Measurements from ENCODE around the gene QRFP. TPM values are rescaled to one million over a fixed set of nuclear protein-coding genes. Genes with fewer than 3 reads are reported as not detected.

The QRFP gene
- total RNA-seq, 4 donors from 2014 or later = 0.18 TPM; not detected in 3

- WGBS, 2 donors = 61 to 62% methylated on average over 25 to 27 of the region's 28 CpGs
- DNase-seq = no peak
These were observed 35.9 kb downstream of the QRFP start for GRCh38 chr9:130860458-130861316.

GRCh38 chr9:130858739-130859705 is 37.6 kb downstream of the QRFP start:
- intact Hi-C loops (cut with DNase I) = no loop called here
- no peak for TF ChIP-seq CTCF (IDR thresholded peaks at IDR 0.05)
- TF ChIP-seq POLR2A (IDR thresholded peaks at IDR 0.05) = no peak
- Histone ChIP-seq H3K4me3 (no peak overlapping the region), H3K27ac (peak overlapping the region; percentile 19 to 74 (median 68)), H3K36me3 (peaks cover 14 to 89% (median 19%) of the 10 kb centered on the region in 3 donors), H3K27me3 (no peaks in the 10 kb centered on the region), H3K4me1 (peaks cover 3 to 64% (median 31%) of the 10 kb centered on the region in 3 donors), H3K9me3 (no peaks in the 10 kb centered on the region)
- WGBS, 2 donors = 66 to 73% methylated on average over 11 to 15 of the region's 20 CpGs
- DNase-seq = no peak

More at GRCh38 chr9:130860458-130861316, 35.9 kb downstream of the QRFP start:
- TF ChIP-seq POLR2A (IDR thresholded peaks at IDR 0.05) (no peak), CTCF (IDR thresholded peaks at IDR 0.05) (peak in 3 of 6 experiments; percentile 14 to 33 (median 25))
- Histone ChIP-seq H3K4me3 (peak overlapping the region in 1 of 4 donors; percentile 39), H3K4me1 (peaks cover 3 to 68% (median 31%) of the 10 kb centered on the region in 3 donors), H3K27ac (peak overlapping the region; percentile 56 to 86 (median 72)), H3K9me3 (no peaks in the 10 kb centered on the region), H3K36me3 (peaks cover 3 to 89% (median 15%) of the 10 kb centered on the region in 3 donors), H3K27me3 (no peaks in the 10 kb centered on the region)
- intact Hi-C loops (cut with DNase I) = loop anchor here (5.0 kb wide), 2 partner anchors 93 to 153 kb away; no protein-coding TSS in a partner anchor

GRCh38 chr9:130857864-130858738 is 38.5 kb downstream of the QRFP start:
- Histone ChIP-seq H3K36me3 (peaks cover 14 to 87% (median 20%) of the 10 kb centered on the region in 3 donors), H3K27ac (peak overlapping the region in 3 of 4 donors; percentile 67 to 74 (median 68)), H3K27me3 (no peaks in the 10 kb centered on the region), H3K9me3 (no peaks in the 10 kb centered on the region), H3K4me3 (no peak overlapping the region), H3K4me1 (peaks cover 3 to 55% (median 28%) of the 10 kb centered on the region in 3 donors)
- 63 to 78% methylated on average over 21 to 22 of the region's 22 CpGs for WGBS, 2 donors
- DNase-seq = no peak
- intact Hi-C loops (cut with DNase I) = no loop called here
- TF ChIP-seq POLR2A (IDR thresholded peaks at IDR 0.05) = no peak
- no peak for TF ChIP-seq CTCF (IDR thresholded peaks at IDR 0.05)

GRCh38 chr9:130856474-130856873 is 40.1 kb downstream of the QRFP start:
- peaks cover 14 to 71% (median 20%) of the 10 kb centered on the region in 3 donors for H3K36me3 ChIP-seq
- H3K9me3 ChIP-seq = no peaks in the 10 kb centered on the region
- peaks cover 3 to 44% (median 31%) of the 10 kb centered on the region in 3 donors for H3K4me1 ChIP-seq
- H3K27me3 ChIP-seq = no peaks in the 10 kb centered on the region
- intact Hi-C loops (cut with DNase I) = no loop called here
- 76 to 80% methylated on average over 8 of the region's 8 CpGs for WGBS, 2 donors
- no peak for DNase-seq
- no peak for TF ChIP-seq POLR2A (IDR thresholded peaks at IDR 0.05)
- TF ChIP-seq CTCF (IDR thresholded peaks at IDR 0.05) = no peak
- H3K4me3 ChIP-seq = no peak overlapping the region
- H3K27ac ChIP-seq = no peak overlapping the region
